Suprapubic skin (tissue), 2 donors: ENCODE data around the gene GUCA1A.

ENCODE experiments used
- EP300 ChIP-seq: sonication (generic); formaldehyde crosslinking; IDR thresholded peaks from one replicate; pipeline ENCODE4 v1.6.1; 2017; ENCODE audit warnings: antibody characterized with exemption
- POLR2A ChIP-seq, 2 donors: fragments of 450-650 bp; IDR thresholded peaks; one replicate each; pipeline ENCODE4 v1.6.1; 2017; ENCODE audit warnings: antibody characterized with exemption in 2 of 2, mild to moderate bottlenecking in 2 of 2, moderate library complexity in 2 of 2

GRCh38 chr6:42162812-42163211, 10.4 kb upstream of the GUCA1A start:
- TF ChIP-seq POLR2A (IDR thresholded peaks at IDR 0.05), result no peak
- no peak for TF ChIP-seq EP300
